Uterus (tissue), 4 donors: ENCODE measurements around the gene SEC14L5. TPM values are rescaled to one million over a fixed set of nuclear protein-coding genes. Genes with fewer than 3 reads are reported as not detected.
"Not testable (repeated sequence)": the region's sequence is repeated elsewhere in the genome, so short reads cannot be mapped to it uniquely, and the experiment has no call there.

Experiments used
- DNase-seq, 2 donors: peaks; one replicate each; pipeline ENCODE4 v3.0.0-alpha.2; 2019 to 2020
- H3K27ac ChIP-seq, 2 donors: fragments of 200-600 bp; sonication (generic); 1 replicate in 1 of 2; 2 replicates in 1 of 2; pipeline ENCODE4 v1.5.1; 2016 to 2018
- H3K27me3 ChIP-seq, 2 donors: fragments of 200-600 bp; sonication (generic); one replicate each; pipeline ENCODE4 v1.5.1; 2018 to 2019; ENCODE audit warnings: control low read depth in 1 of 2
- H3K36me3 ChIP-seq, 2 donors: fragments of 200-600 bp; sonication (generic); one replicate each; pipeline ENCODE4 v1.5.1; 2019; ENCODE audit warnings: control low read depth in 1 of 2
- H3K4me1 ChIP-seq, 2 donors: fragments of 200-600 bp; sonication (generic); one replicate each; pipeline ENCODE4 v1.5.1; 2018 to 2019; ENCODE audit warnings: control low read depth in 1 of 2
- H3K4me3 ChIP-seq, 2 donors: fragments of 200-600 bp; sonication (generic); 1 replicate in 1 of 2; 2 replicates in 1 of 2; pipeline ENCODE4 v1.5.1; 2018 to 2019; ENCODE audit warnings: mild to moderate bottlenecking in 1 of 2
- H3K9me3 ChIP-seq, 2 donors: fragments of 200-600 bp; sonication (generic); one replicate each; pipeline ENCODE4 v1.5.1; 2019; ENCODE audit warnings: control low read depth in 1 of 2
- CTCF ChIP-seq, 4 experiments: fragments of 200-600 bp in 2 of 4; fragments of 450-650 bp in 2 of 4; sonication (generic) in 2 of 4; IDR thresholded peaks; one replicate each; pipeline ENCODE4 v1.5.1; 2016 to 2019; ENCODE audit warnings: antibody characterized with exemption in 4 of 4, mild to moderate bottlenecking in 2 of 4, moderate library complexity in 1 of 4
- POLR2A ChIP-seq, 2 donors: fragments of 450-650 bp; IDR thresholded peaks; one replicate each; pipeline ENCODE4 v1.6.1; 2016; ENCODE audit warnings: antibody characterized with exemption in 2 of 2, mild to moderate bottlenecking in 1 of 2, moderate library complexity in 1 of 2
- intact Hi-C: fragments of 100-400 bp; cut with DNase I; formaldehyde crosslinking; loops from one replicate; pipeline ENCODE4 v1.15.1; 2023; ENCODE audit warnings: low total_unique reads
- total RNA-seq, 4 donors: library from RNA; depleted of rRNA in 3 of 4; stranded (reverse); fragments of >200 nt in 3 of 4; gene quantifications; one replicate each; pipeline versions ENCODE4 v1.1.0 to v1.2.4, GENCODE V29; 2014 to 2023
- donor health status: DM: yes; HTN: yes; CAD: no.

SEC14L5 gene
- total RNA-seq, 4 donors from 2014 or later, result 0.28 to 2.0 TPM; not detected in 2

GRCh38 chr16:4949986-4950385 is 8.1 kb upstream of the SEC14L5 start:
- intact Hi-C loops, result loop anchor here (10.0 kb wide), 1 partner anchor 95 kb away; no protein-coding TSS in a partner anchor
- TF ChIP-seq POLR2A (IDR thresholded peaks at IDR 0.05) (no peak), CTCF (IDR thresholded peaks at IDR 0.05) (no peak)
- Histone ChIP-seq H3K9me3 (no peaks in the 10 kb centered on the region), H3K4me1 (peaks cover 0 to 5% of the 10 kb centered on the region in 2 donors), H3K36me3 (no peaks in the 10 kb centered on the region), H3K27ac (no peak overlapping the region), H3K27me3 (no peaks in the 10 kb centered on the region), H3K4me3 (no peak overlapping the region)
- no peak for DNase-seq

GRCh38 chr16:4951583-4951982 is 6.5 kb upstream of the SEC14L5 start:
- not testable (repeated sequence) for H3K4me3 ChIP-seq, H3K27ac ChIP-seq, H3K4me1 ChIP-seq, H3K36me3 ChIP-seq, H3K9me3 ChIP-seq, DNase-seq, H3K27me3 ChIP-seq
- intact Hi-C loops, result loop anchor here (10.0 kb wide), 1 partner anchor 97 kb away; no protein-coding TSS in a partner anchor

- Histone ChIP-seq H3K9me3 (no peaks in the 10 kb centered on the region), H3K4me1 (peaks cover 3 to 6% of the 10 kb centered on the region in 2 donors), H3K36me3 (no peaks in the 10 kb centered on the region), H3K27ac (no peak overlapping the region), H3K4me3 (no peak overlapping the region), H3K27me3 (no peaks in the 10 kb centered on the region)
- no peak for DNase-seq
- no peak for TF ChIP-seq CTCF (IDR thresholded peaks at IDR 0.05)
- TF ChIP-seq POLR2A (IDR thresholded peaks at IDR 0.05), result no peak
- intact Hi-C loops, result loop anchor here (10.0 kb wide), 1 partner anchor 100 kb away; no protein-coding TSS in a partner anchor
Measured at GRCh38 chr16:4954714-4955113, 3.4 kb upstream of the SEC14L5 start.

- Histone ChIP-seq H3K27me3 (no peaks in the 10 kb centered on the region), H3K4me3 (peak overlapping the region; percentile 36 to 51), H3K36me3 (no peaks in the 10 kb centered on the region), H3K9me3 (no peaks in the 10 kb centered on the region), H3K27ac (peak overlapping the region; percentile 68 to 76), H3K4me1 (peaks cover 3 to 6% of the 10 kb centered on the region in 2 donors)
- DNase-seq, result no peak
- intact Hi-C loops, result loop anchor here (10.0 kb wide), 1 partner anchor 103 kb away; no protein-coding TSS in a partner anchor
- no peak for TF ChIP-seq CTCF (IDR thresholded peaks at IDR 0.05)
- TF ChIP-seq POLR2A (IDR thresholded peaks at IDR 0.05), result no peak
Measured at GRCh38 chr16:4957420-4957719, 760 bp upstream of the SEC14L5 start.

- intact Hi-C loops, result loop anchor here (10.0 kb wide), 1 partner anchor 104 kb away; no protein-coding TSS in a partner anchor
- peak overlapping the region; percentile 34 to 36 for H3K4me3 ChIP-seq
- H3K9me3 ChIP-seq, result no peaks in the 10 kb centered on the region
- H3K27ac ChIP-seq, result no peak overlapping the region
- H3K36me3 ChIP-seq, result no peaks in the 10 kb centered on the region
- peaks cover 3 to 6% of the 10 kb centered on the region in 2 donors for H3K4me1 ChIP-seq
- TF ChIP-seq CTCF (IDR thresholded peaks at IDR 0.05), result no peak
- no peak for TF ChIP-seq POLR2A (IDR thresholded peaks at IDR 0.05)
- no peaks in the 10 kb centered on the region for H3K27me3 ChIP-seq
- no peak for DNase-seq
Measured at GRCh38 chr16:4958510-4959438, 644 bp downstream of the SEC14L5 start.
